GM21619 (cell line): ENCODE data around the gene MPZL1.

ENCODE experiments used
- ATAC-seq: cut with Tn5 transposase; IDR thresholded peaks from one replicate; pipeline ENCODE4 v1.9.1; 2021; ENCODE audit not compliant: unreplicated experiment

MPZL1 gene

GRCh38 chr1:167776151-167776550 lies 54.4 kb downstream of the MPZL1 start:
- no peak for ATAC-seq

DNA sequence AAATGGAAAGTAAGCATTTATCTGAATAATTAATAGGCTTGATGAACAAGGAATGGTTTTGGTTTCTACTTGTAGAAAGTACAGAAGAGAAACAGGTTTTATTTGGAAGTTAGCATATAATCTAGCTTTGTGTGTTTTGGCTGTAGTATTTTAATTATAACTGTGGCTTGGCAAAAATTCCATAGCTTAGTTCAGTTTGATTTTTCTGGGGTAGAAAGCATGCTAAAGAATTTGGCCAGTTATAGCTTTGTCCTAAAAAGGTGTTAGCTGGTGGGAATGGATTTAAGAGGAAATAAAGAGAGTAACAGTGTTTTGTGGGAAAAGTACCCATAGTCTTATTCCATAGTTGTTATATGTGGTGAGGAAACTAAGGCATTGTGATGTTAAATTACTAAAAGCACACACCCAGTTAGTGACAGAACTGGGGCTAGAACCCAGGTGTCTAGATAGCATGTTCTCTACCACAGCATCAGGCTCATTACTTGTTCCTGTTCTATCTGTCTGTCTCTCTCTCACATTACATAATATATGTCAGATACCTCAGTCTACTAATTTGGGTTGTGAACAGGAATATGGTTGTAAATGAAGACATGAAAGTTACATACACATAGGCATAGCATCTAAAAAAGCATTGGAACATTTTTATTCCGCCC lies 55.0 kb downstream of the MPZL1 start:
- ATAC-seq: no peak

- no peak for ATAC-seq
Observed at GRCh38 chr1:167777269-167777650, 55.5 kb downstream of the MPZL1 start.

- ATAC-seq: no peak
Observed at GRCh38 chr1:167781558-167781957, 59.8 kb downstream of the MPZL1 start.

DNA sequence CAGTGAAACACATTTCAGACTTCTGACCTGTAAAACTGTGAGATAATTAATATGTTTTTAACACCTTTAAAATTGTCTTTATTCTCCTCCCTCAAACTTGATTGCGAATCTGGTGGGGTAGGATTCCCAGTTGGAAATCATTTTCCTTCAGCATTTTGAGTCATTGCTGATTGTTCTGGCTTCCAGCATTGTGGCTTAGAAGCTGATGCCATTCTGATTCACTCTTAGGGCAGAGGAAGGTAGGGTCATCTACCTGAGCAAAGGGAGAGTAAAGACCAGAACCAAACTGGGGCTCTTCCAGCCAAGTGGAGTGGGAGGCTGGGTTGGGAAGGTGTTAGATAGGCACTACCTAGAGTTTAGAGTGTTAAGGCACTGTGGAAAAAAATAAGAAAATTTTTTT lies 61.2 kb downstream of the MPZL1 start:
- no peak for ATAC-seq

- no peak for ATAC-seq
Observed at GRCh38 chr1:167784876-167785550, 63.2 kb downstream of the MPZL1 start.

GRCh38 chr1:167786502-167786901 lies 64.7 kb downstream of the MPZL1 start:
- ATAC-seq: no peak

- no peak for ATAC-seq
Observed at GRCh38 chr1:167789501-167789900, 67.7 kb downstream of the MPZL1 start.

GRCh38 chr1:167790117-167790516 lies 68.3 kb downstream of the MPZL1 start:
- ATAC-seq: no peak

DNA sequence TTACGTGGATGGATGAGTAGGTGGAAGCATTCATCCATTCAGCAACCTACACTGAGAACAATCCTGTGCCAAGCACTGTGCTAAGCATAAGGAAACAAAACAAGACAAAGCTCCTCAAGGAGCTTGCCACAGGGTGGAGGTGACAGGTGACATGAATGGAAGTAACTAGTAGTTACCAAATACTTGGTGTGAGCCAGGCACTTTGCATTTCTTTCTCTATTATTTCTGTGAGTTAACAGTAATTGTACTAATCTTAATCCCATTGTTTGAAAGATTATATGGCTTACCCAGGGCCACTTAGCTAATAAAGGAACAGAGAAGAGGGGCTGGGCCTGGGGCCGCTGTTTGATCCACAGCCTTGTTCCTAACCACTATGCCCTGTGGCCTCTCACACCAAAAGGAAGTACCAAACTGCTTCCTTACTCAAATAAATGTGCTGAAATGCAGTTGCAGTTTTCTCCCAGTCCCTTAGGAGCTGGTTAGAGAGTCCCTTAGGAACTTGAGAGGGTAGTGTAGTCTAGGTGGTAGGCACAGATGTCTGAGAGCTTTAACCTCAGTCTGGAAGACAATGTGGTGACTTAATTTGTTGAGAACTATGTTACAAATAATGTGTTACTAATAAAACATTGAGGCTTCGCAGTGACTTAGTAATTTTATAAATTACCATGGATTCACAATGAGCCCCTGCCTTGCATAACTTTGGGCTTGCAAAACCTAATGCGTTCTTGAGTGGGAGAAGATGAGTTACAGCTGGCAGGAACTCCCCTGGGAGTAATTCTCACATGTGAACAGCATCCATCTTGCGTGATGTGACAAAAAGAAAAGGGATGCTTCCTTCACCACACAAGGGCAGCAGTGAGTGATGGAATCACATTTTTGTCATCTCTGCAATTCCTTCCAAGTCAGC lies 69.8 kb downstream of the MPZL1 start:
- no peak for ATAC-seq

DNA sequence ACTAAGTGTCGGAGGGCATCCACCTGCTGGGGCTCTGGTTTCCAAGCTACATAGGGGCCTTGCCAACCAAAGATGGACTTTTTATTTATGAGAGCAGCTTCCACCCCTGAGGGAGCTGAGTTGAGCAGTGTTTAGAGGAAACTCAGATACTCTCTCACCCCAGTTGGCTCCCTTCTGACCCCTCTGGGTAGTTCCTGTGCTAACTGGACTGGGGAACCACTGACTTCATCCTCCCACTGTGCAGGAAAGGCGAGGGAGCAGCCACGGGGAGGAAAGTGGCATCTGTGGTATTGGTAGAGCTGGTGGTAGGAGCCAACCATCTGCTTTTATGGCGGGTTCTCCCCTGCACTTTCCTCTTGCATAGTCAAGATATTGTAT lies 70.4 kb downstream of the MPZL1 start:
- ATAC-seq: no peak

DNA sequence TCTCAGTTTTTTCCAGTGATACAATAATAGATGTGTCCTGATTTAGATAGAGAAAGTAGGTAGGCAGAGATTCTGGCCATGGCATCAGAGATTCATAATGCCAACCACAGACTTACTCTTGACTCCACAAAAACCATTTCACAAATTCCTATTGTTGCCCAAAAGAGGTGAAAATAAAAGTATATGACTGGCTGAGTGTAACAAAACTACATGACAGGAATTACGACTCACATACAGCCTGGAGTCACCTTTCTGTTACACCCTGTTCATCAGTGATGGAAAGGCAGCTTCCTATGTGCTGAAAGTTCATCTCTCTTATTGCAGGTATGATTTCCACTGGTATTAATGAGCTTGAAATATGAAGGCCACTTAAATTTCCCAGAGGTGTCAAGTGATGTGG lies 72.3 kb downstream of the MPZL1 start:
- no peak for ATAC-seq

GRCh38 chr1:167795810-167796740 lies 74.3 kb downstream of the MPZL1 start:
- ATAC-seq: no peak

DNA sequence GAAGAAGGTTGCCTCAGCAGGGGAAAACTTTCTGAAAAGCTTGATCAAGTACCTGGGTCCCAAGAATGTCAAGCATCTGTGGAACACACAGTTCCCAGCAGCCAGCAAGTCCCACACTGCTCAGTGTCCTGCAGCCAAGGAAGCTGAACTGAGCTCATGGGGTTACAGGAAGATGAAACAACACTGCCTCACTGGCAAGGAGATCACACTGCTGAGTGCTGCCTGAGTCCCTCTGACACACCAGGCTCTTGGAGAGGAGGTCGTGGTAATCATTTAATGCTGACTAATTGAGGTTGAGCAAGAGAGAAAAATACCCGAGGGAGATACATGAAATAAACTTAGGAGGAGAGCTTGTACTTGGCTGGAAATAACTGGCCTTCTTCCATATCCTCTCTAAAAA lies 75.2 kb downstream of the MPZL1 start:
- no peak for ATAC-seq

- ATAC-seq: no peak
Observed at GRCh38 chr1:167798952-167799351, 77.2 kb downstream of the MPZL1 start.

DNA sequence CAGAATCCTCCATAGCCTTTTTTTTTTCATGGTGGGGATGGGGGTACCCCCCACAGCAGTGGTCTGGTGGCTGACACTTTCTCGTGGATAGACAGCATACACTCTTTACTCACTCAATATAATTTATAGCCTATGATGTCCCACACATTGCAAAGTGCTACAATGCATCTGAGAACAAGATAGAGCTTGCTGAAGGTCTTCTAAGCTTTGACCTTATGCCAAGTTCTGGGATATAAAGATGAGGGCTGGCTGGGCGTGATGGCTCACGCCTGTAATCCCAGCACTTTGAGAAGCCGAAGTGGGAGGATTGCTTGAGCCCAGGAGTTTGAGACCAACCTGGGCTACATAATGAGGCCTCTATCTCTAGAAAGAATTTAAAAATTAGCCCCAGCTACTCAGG lies 78.0 kb downstream of the MPZL1 start:
- ATAC-seq: no peak

DNA sequence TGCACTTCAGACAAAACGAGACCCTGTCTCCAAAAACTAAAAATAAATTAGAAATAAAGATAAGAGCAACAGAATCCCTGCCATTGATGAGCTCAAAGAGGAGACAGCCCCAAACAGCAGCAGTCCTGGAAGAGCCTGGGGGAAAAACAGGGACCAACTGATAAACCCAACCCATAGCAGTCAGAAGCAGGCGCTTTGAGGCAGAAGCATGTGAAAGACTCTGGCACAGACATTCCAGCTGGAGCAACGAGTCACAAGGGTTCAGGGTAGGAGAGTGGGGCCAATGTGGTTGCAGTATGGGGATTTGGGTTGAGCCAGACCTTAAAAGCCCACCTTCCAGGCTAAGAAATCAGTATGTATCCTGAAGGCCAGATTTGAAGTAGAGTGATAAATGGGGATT lies 78.5 kb downstream of the MPZL1 start:
- ATAC-seq: no peak

GRCh38 chr1:167802235-167802634 lies 80.5 kb downstream of the MPZL1 start:
- no peak for ATAC-seq

GRCh38 chr1:167803358-167804207 lies 81.8 kb downstream of the MPZL1 start:
- ATAC-seq: peak; percentile 87

DNA sequence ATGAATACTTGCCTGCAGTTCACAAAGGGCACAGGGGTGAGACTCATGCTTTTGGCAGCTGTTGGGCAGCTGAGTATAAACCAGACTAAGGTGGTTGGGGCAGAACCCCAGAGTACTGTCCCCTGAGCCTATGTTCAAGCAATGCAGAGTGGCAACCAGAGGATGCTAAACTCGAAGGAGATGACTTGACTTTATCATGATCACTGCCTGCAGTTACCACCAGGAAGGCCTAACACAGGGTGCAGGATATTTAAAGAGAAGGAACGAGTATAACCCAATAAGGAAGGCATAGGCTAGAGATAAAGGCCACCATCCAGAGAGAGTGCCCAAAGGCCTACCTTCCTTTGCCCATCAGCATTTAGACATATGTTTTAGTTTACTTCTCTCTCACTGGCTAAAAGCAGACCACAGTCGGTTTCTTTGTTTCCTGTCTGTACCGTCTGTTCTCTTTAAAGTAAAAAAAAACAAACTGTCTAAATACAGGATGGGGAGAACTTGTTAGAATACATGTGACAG lies 83.3 kb downstream of the MPZL1 start:
- ATAC-seq: peak; percentile 50
